Measurements from ENCODE around the gene APRT. TPM values are rescaled to one million over a fixed set of nuclear protein-coding genes. Genes with fewer than 3 reads are reported as not detected.
A peak's percentile ranks its signal among the peaks of the same experiment; 100 is the strongest.

APRT gene
- total RNA-seq, 1 donor from 2014 or later: 116 TPM

GRCh38 chr16:88766975-88767374 is 44.8 kb downstream of the APRT start:
- Mint-ChIP-seq H3K27me3 (ENCODE audit: low read depth) (no peaks in the 10 kb centered on the region), H3K27ac (ENCODE audit: unreplicated experiment) (no peak overlapping the region), H3K9me3 (no peaks in the 10 kb centered on the region), H3K36me3 (ENCODE audit: low read depth) (no peaks in the 10 kb centered on the region), H3K4me3 (no peak overlapping the region), H3K4me1 (peaks cover 8% of the 10 kb centered on the region)
- no peak for DNase-seq (ENCODE audit: low read depth, low spot score)
- no peak for TF ChIP-seq CTCF (conservative IDR thresholded peaks at IDR 0.05)

- TF ChIP-seq CTCF (conservative IDR thresholded peaks at IDR 0.05): no peak
- Mint-ChIP-seq H3K27me3 (ENCODE audit: low read depth) (no peaks in the 10 kb centered on the region), H3K4me1 (peaks cover 8% of the 10 kb centered on the region), H3K36me3 (ENCODE audit: low read depth) (no peaks in the 10 kb centered on the region), H3K4me3 (no peak overlapping the region), H3K27ac (ENCODE audit: unreplicated experiment) (no peak overlapping the region), H3K9me3 (no peaks in the 10 kb centered on the region)
- DNase-seq (ENCODE audit: low read depth, low spot score): no peak
Observed at GRCh38 chr16:88764913-88765349, 46.8 kb downstream of the APRT start.

GRCh38 chr16:88764080-88764479 is 47.6 kb downstream of the APRT start:
- TF ChIP-seq CTCF (conservative IDR thresholded peaks at IDR 0.05): no peak
- peaks cover 14% of the 10 kb centered on the region for H3K4me1 Mint-ChIP-seq
- no peak overlapping the region for H3K27ac Mint-ChIP-seq (ENCODE audit: unreplicated experiment)
- H3K36me3 Mint-ChIP-seq (ENCODE audit: low read depth): no peaks in the 10 kb centered on the region
- DNase-seq (ENCODE audit: low read depth, low spot score): no peak
- H3K27me3 Mint-ChIP-seq (ENCODE audit: low read depth): no peaks in the 10 kb centered on the region
- no peaks in the 10 kb centered on the region for H3K9me3 Mint-ChIP-seq
- H3K4me3 Mint-ChIP-seq: no peak overlapping the region

GRCh38 chr16:88763502-88764053 is 48.1 kb downstream of the APRT start:
- peak; percentile 17 for TF ChIP-seq CTCF (conservative IDR thresholded peaks at IDR 0.05)
- DNase-seq (ENCODE audit: low read depth, low spot score): no peak
- Mint-ChIP-seq H3K4me3 (no peak overlapping the region), H3K27ac (ENCODE audit: unreplicated experiment) (no peak overlapping the region), H3K36me3 (ENCODE audit: low read depth) (no peaks in the 10 kb centered on the region), H3K27me3 (ENCODE audit: low read depth) (no peaks in the 10 kb centered on the region), H3K4me1 (peaks cover 19% of the 10 kb centered on the region), H3K9me3 (no peaks in the 10 kb centered on the region)

GRCh38 chr16:88762941-88763340 is 48.8 kb downstream of the APRT start:
- H3K27ac Mint-ChIP-seq (ENCODE audit: unreplicated experiment): no peak overlapping the region
- H3K9me3 Mint-ChIP-seq: no peaks in the 10 kb centered on the region
- no peak for TF ChIP-seq CTCF (conservative IDR thresholded peaks at IDR 0.05)
- H3K36me3 Mint-ChIP-seq (ENCODE audit: low read depth): no peaks in the 10 kb centered on the region
- no peak for DNase-seq (ENCODE audit: low read depth, low spot score)
- H3K4me3 Mint-ChIP-seq: no peak overlapping the region
- peaks cover 19% of the 10 kb centered on the region for H3K4me1 Mint-ChIP-seq
- H3K27me3 Mint-ChIP-seq (ENCODE audit: low read depth): no peaks in the 10 kb centered on the region

All from neural crest cell (in vitro differentiated cells).